NCI-H146 treated with DMSO at 0.1 percent for 48 hours (cell line): Measurements from ENCODE around the gene CASP8AP2.
"Not testable (repeated sequence)": the region's sequence is repeated elsewhere in the genome, so short reads cannot be mapped to it uniquely, and the experiment has no call there.

Experiments
- DNase-seq: peaks from one replicate; lab custom pipeline; 2025; ENCODE audit not compliant: unreplicated experiment; lab: John Stamatoyannopoulos, UW

Gene CASP8AP2

GRCh38 chr6:89886378-89887120 lies 56.9 kb downstream of the CASP8AP2 start:
- DNase-seq: no peak

GRCh38 chr6:89887452-89888137 lies 57.9 kb downstream of the CASP8AP2 start:
- DNase-seq: no peak

GRCh38 chr6:89888138-89888514 lies 58.4 kb downstream of the CASP8AP2 start:
- DNase-seq: no peak

- DNase-seq: no peak
Observed at GRCh38 chr6:89888871-89889270, 59.2 kb downstream of the CASP8AP2 start.

GRCh38 chr6:89890845-89891528 lies 61.3 kb downstream of the CASP8AP2 start:
- not testable (repeated sequence) for DNase-seq

GRCh38 chr6:89892577-89892976 lies 62.9 kb downstream of the CASP8AP2 start:
- not testable (repeated sequence) for DNase-seq

GRCh38 chr6:89894169-89894568 lies 64.5 kb downstream of the CASP8AP2 start, which contains the start of gene GJA10:
Gene GJA10 (plus strand): TSS chr6:89894469. CDS start chr6:89894469, 0 bp downstream.
- no peak for DNase-seq

- no peak for DNase-seq
Observed at GRCh38 chr6:89895276-89895874, 65.7 kb downstream of the CASP8AP2 start.

GRCh38 chr6:89910001-89910901 lies 80.6 kb downstream of the CASP8AP2 start:
- DNase-seq: not testable (repeated sequence)

- DNase-seq: no peak
Observed at GRCh38 chr6:89910902-89911240, 81.2 kb downstream of the CASP8AP2 start.

- no peak for DNase-seq
Observed at GRCh38 chr6:89916136-89916920, 86.6 kb downstream of the CASP8AP2 start.

- DNase-seq: no peak
Observed at GRCh38 chr6:89917216-89917615, 87.5 kb downstream of the CASP8AP2 start.

- no peak for DNase-seq
Observed at GRCh38 chr6:89917801-89918366, 88.2 kb downstream of the CASP8AP2 start.
